B cell (primary cell): ENCODE data around the gene DIS3L2.

Source experiments
- CTCF ChIP-seq: fragments of 200-600 bp; IDR thresholded peaks from one replicate; pipeline ENCODE4 v1.8.0; 2022; ENCODE audit warnings: antibody characterized with exemption, mild to moderate bottlenecking
- EZH2 ChIP-seq: IDR thresholded peaks from 2 replicates; pipeline ENCODE4 v1.6.1; 2012; ENCODE audit warnings: borderline replicate concordance, low read depth, mild to moderate bottlenecking, moderate library complexity, low read length; ENCODE audit not compliant: insufficient read depth, poor library complexity, severe bottlenecking

GRCh38 chr2:232073699-232074098 lies 112.2 kb downstream of the DIS3L2 start:
- TF ChIP-seq EZH2, result no peak
- no peak for TF ChIP-seq CTCF
